Activated CD8-positive, alpha-beta T cell treated with anti-CD3 and anti-CD28 coated beads for 36 hours (primary cell): ENCODE data around the gene CYB561. TPM values are rescaled to one million over a fixed set of nuclear protein-coding genes. Genes with fewer than 3 reads are reported as not detected.

Experiments
- ATAC-seq: fragments of 200-7000 bp; cut with Tn5 transposase; one replicate; pipeline ENCODE4 v1.10.0; 2021; ENCODE audit warnings: mild to moderate bottlenecking, moderate library complexity
- CTCF ChIA-PET: fragments of 350-600 bp; sonication (Branson Sonifier 250); formaldehyde crosslinking; loops from one replicate; lab custom pipeline; 2021; ENCODE audit warnings: antibody characterized with exemption; lab: Charles Lee
- POLR2A ChIA-PET: fragments of 350-600 bp; sonication (Branson Sonifier 250); formaldehyde crosslinking; loops from one replicate; lab custom pipeline; 2021; ENCODE audit warnings: antibody characterized with exemption; lab: Charles Lee
- DNase-seq: peaks from one replicate; pipeline ENCODE4 v3.0.0-alpha.2; 2020
- H3K27ac Mint-ChIP-seq: one replicate; pipeline ENCODE4 v1.8.0; 2021; ENCODE audit warnings: mild to moderate bottlenecking, mixed read lengths
- H3K27me3 Mint-ChIP-seq: one replicate; pipeline ENCODE4 v1.8.0; 2021; ENCODE audit warnings: mixed read lengths
- H3K36me3 Mint-ChIP-seq: one replicate; pipeline ENCODE4 v1.8.0; 2021; ENCODE audit warnings: low read depth, mixed read lengths
- H3K4me1 Mint-ChIP-seq: one replicate; pipeline ENCODE4 v1.8.0; 2021; ENCODE audit warnings: low read depth, mixed read lengths
- H3K4me3 Mint-ChIP-seq: one replicate; pipeline ENCODE4 v1.8.0; 2021; ENCODE audit warnings: mild to moderate bottlenecking, moderate library complexity, mixed read lengths
- H3K9me3 Mint-ChIP-seq: one replicate; pipeline ENCODE4 v1.8.0; 2021; ENCODE audit warnings: mixed read lengths
- CTCF ChIP-seq: fragments of 200-600 bp; IDR thresholded peaks from one replicate; pipeline ENCODE4 v1.8.0; 2022; ENCODE audit warnings: antibody characterized with exemption, mild to moderate bottlenecking
- intact Hi-C: fragments of 100-400 bp; cut with micrococcal nuclease; formaldehyde crosslinking; loops from one replicate; pipeline ENCODE4 v1.10.0; 2022
- total RNA-seq, 2 experiments: library from RNA; stranded (reverse); gene quantifications; one replicate each; pipeline ENCODE4 v1.2.3, GENCODE V29; 2021

CYB561 gene
- total RNA-seq, 2 experiments from 2014 or later, result 1.5 to 2.2 TPM

- POLR2A ChIA-PET, result interaction anchor here (0.9 to 2.5 kb wide), 3 partner anchors 11 to 113 kb away, joined by 3 to 11 read pairs (median 6); partner anchors contain the start of gene DCAF7
- DNase-seq (peak; percentile 27), ATAC-seq (no peak)
- no peak for TF ChIP-seq CTCF
- no peak overlapping the region for H3K27ac Mint-ChIP-seq
- H3K4me1 Mint-ChIP-seq, result peaks cover 39% of the 10 kb centered on the region
- no peak overlapping the region for H3K4me3 Mint-ChIP-seq
- H3K9me3 Mint-ChIP-seq, result no peaks in the 10 kb centered on the region
- no peaks in the 10 kb centered on the region for H3K27me3 Mint-ChIP-seq
- intact Hi-C loops, result no loop called here
- no peaks in the 10 kb centered on the region for H3K36me3 Mint-ChIP-seq
- CTCF ChIA-PET, result interaction anchor here (1.9 to 4.4 kb wide), 6 partner anchors 8 to 175 kb away, joined by 6 to 40 read pairs (median 20); no protein-coding TSS in a partner anchor
Observed at GRCh38 chr17:63436523-63437110, 9.5 kb downstream of the CYB561 start.

DNA sequence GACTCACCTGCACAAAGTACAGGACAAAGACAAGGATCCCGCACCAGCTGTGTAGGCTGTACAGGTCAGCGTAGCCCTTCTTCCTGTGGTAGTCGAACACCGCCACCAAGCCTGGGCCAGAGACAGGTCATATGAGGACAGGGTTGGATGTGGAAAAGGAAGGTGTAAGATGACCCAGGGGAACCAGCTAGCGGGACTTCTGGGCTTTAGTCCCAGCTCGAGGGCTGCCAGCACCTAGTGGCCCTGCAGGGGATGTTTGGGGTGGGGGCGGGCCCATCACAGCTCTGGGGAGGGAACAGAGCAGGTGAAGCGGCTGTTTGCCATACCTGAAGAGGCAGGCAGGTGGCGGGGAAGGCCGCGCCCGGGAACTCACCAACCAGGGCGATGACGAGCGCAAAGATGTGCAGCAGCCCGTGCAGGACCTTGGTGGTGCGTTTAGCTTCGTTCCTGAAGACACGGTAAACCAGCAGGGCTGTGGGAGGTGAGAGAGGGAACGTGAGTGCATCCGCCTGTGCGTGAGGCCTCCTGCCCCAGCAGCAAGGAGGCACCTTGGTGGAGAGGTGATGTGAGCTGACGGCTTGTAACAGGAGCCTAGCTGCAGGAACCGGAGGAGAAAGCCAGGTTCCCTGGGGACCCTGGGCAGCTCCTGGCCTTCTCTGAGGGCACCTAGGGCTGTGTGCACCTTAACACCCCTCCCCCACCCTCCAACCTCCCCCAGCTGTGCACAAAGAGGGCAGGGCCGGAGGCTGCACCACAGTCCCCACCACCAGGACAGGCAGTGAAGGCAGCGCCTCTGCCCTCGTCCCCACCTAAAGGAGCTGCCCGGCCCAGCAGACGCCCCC is 10.2 kb downstream of the CYB561 start:
- H3K27me3 Mint-ChIP-seq, result no peaks in the 10 kb centered on the region
- no peaks in the 10 kb centered on the region for H3K36me3 Mint-ChIP-seq
- TF ChIP-seq CTCF, result no peak
- ATAC-seq (no peak), DNase-seq (no peak)
- H3K4me1 Mint-ChIP-seq, result peaks cover 39% of the 10 kb centered on the region
- CTCF ChIA-PET, result interaction anchor here (0.8 to 4.4 kb wide), 14 partner anchors 9 to 274 kb away, joined by 3 to 40 read pairs (median 4); no protein-coding TSS in a partner anchor
- H3K27ac Mint-ChIP-seq, result no peak overlapping the region
- POLR2A ChIA-PET, result interaction anchor here (0.6 to 2.5 kb wide), 8 partner anchors 7 to 186 kb away, joined by 3 to 11 read pairs (median 4); partner anchors contain the start of genes DCAF7 and MAP3K3
- H3K4me3 Mint-ChIP-seq, result no peak overlapping the region
- H3K9me3 Mint-ChIP-seq, result no peaks in the 10 kb centered on the region
- intact Hi-C loops, result no loop called here

- ATAC-seq, result peak; percentile 71
- Mint-ChIP-seq H3K36me3 (no peaks in the 10 kb centered on the region), H3K27ac (peak overlapping the region; percentile 80), H3K9me3 (no peaks in the 10 kb centered on the region), H3K4me1 (peaks cover 32% of the 10 kb centered on the region), H3K4me3 (peak overlapping the region; percentile 35), H3K27me3 (no peaks in the 10 kb centered on the region)
- POLR2A ChIA-PET, result interaction anchor here (0.6 to 2.5 kb wide), 8 partner anchors 8 to 187 kb away, joined by 3 to 11 read pairs (median 4); partner anchors contain the start of genes DCAF7 and MAP3K3
- CTCF ChIA-PET, result interaction anchor here (0.8 to 4.4 kb wide), 15 partner anchors 9 to 275 kb away, joined by 3 to 40 read pairs (median 4); no protein-coding TSS in a partner anchor
- no peak for TF ChIP-seq CTCF
- intact Hi-C loops, result no loop called here
- DNase-seq, result peak; percentile 58
Observed at GRCh38 chr17:63434951-63435571, 11.0 kb downstream of the CYB561 start.

GRCh38 chr17:63433746-63434591 is 12.1 kb downstream of the CYB561 start:
- Mint-ChIP-seq H3K36me3 (no peaks in the 10 kb centered on the region), H3K9me3 (no peaks in the 10 kb centered on the region), H3K27ac (peak overlapping the region; percentile 63), H3K27me3 (no peaks in the 10 kb centered on the region), H3K4me3 (peak overlapping the region; percentile 10), H3K4me1 (peaks cover 25% of the 10 kb centered on the region)
- ChIA-PET POLR2A (interaction anchor here (0.8 to 2.3 kb wide), 4 partner anchors 10 to 15 kb away, joined by 3 to 11 read pairs (median 4); no protein-coding TSS in a partner anchor), CTCF (interaction anchor here (0.8 to 12.6 kb wide), 12 partner anchors 8 to 192 kb away, joined by 3 to 231 read pairs (median 12); partner anchors contain the start of gene ACE)
- intact Hi-C loops, result no loop called here
- peak; percentile 48 for DNase-seq
- no peak for TF ChIP-seq CTCF
- ATAC-seq, result peak; percentile 16
